Fibroblast of mammary gland (primary cell): Measurements from ENCODE around the gene PSMB3.
A peak's percentile ranks its signal among the peaks of the same experiment; 100 is the strongest.

Source experiments
- DNase-seq: peaks from one replicate; pipeline ENCODE4 v3.0.0-alpha.2; 2010; ENCODE audit warnings: low read depth
- H3K4me3 ChIP-seq: 2 replicates; pipeline ENCODE4 v1.5.1; 2011; ENCODE audit warnings: low read depth, mild to moderate bottlenecking, low read length, moderate library complexity; ENCODE audit not compliant: control insufficient read depth
- CTCF ChIP-seq: conservative IDR thresholded peaks from 2 replicates; pipeline ENCODE4 v1.5.1; 2011; ENCODE audit warnings: low read depth, low read length, inconsistent platforms; ENCODE audit not compliant: control insufficient read depth, insufficient read depth

Gene PSMB3

DNA sequence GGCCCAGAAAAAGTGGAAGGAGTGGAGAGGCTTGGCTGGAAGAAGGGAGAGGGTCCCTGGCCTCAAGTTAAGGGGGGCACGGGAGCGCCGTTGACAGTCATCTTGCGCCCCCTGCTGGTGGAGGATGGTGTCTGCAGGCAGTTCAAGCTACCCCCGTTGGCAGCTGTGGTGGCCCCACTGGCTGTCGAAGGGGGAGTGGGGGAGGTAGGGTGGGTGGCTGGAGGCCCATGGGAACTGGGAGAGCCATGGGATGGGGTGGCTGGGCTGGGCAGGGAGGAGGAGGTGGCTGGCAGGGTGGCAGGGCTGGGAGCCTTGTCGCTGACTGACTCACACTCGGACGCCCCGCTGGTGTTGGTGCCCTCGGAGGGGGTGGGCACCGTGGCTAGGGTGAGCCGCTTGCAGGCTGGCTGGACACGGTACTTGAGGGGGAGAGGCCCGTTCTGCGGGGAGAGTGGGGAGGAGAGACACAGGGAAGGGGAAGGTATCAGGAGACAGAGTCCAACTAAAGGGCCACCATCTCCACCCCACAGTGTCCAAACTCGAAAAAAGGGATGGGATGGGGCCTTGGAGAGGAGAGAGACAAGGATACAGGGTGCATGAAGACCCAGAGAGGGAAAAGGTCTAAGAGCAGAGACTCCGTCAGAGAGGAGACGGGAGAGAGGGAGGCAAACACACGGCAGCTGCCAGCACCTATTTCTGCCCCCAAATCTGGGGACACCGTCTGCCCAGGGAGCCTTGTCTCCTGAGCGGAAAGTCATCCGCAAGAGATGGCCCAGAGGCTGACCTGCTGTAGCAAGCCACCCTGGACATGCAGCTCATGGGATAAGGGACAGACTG is 17.2 kb upstream of the PSMB3 start:
- peak; percentile 85 for TF ChIP-seq CTCF
- no peak overlapping the region for H3K4me3 ChIP-seq
- DNase-seq = no peak

DNA sequence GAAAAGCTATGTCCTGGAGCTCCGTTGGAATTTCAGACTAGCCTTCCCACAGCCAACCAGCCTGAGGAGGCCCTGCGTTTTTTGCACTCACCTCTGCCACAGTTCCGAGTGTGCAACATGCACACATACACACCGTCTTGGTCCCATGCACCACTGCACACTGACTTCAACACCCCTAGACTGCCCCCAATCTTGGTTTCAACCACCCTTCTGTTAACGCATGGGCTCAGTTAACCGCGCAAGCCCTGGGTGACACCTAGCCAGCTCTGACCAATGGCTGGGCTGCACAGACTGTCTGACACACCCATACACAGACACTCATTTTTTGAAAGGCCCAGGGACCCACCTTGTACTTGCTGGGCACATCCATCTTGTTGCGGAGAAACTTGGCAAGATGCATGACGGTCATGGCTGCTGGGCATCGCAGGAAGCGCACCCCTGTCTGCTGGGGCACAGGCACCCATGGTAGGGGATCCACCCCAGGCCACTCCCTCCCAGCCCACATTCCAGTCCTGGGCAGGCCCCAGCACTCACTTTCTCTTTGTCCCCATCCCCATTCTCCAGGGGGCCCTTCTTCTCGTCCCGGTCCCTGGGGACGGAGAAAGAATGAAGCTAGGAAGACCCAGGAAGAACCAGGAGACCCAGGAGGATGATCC is 14.4 kb upstream of the PSMB3 start:
- no peak for DNase-seq
- H3K4me3 ChIP-seq = no peak overlapping the region
- TF ChIP-seq CTCF = no peak

GRCh38 chr17:38738686-38739085 is 13.9 kb upstream of the PSMB3 start:
- H3K4me3 ChIP-seq = no peak overlapping the region
- no peak for TF ChIP-seq CTCF
- DNase-seq = no peak

DNA sequence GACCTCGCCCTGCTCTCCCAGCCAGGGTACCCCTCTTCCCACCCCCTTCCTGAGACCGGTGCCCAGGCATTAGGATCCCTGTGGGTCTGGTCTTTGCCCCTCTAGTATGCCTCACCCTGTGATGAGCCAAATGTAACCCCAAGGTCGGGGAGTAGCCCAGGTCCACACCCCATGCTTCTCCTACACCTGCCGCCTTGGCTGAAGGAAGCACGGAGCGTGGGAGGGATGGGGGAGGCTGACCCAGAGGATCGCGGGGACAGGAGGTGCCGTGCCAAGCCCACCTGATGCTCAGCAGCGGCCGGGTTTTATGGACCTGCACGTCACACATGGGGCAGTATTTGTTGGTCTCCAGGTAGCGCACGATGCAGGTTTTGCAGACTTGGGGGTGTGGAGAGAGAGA is 13.2 kb upstream of the PSMB3 start:
- no peak overlapping the region for H3K4me3 ChIP-seq
- no peak for TF ChIP-seq CTCF
- no peak for DNase-seq

DNA sequence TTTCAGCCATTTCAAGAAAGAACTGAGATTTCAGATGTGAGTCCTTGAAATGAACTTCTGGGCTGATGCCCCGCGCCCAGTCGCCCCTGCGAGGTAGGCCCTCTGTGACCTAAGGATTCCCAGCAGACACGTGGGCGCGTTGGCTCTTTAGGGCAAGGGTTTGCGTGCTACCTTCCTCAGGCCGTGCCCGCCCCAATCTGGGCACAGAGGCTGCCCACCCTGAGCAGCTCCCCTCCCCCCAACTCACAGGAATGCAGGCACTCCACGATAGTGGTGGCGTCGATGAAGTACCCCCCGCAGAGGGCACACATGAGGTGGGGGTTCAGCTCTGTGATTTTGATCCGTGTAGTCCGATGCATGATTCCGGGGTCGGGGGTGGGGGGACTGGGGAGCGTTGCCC is 12.5 kb upstream of the PSMB3 start:
- no peak for TF ChIP-seq CTCF
- no peak for DNase-seq
- no peak overlapping the region for H3K4me3 ChIP-seq

- TF ChIP-seq CTCF = no peak
- H3K4me3 ChIP-seq = no peak overlapping the region
- DNase-seq = peak; percentile 44
Observed at GRCh38 chr17:38740806-38741205, 11.7 kb upstream of the PSMB3 start.
